ENCODE measurements around the gene IDS. TPM values are rescaled to one million over a fixed set of nuclear protein-coding genes. Genes with fewer than 3 reads are reported as not detected.
A peak's percentile ranks its signal among the peaks of the same experiment; 100 is the strongest.
"Not testable (repeated sequence)": the region's sequence is repeated elsewhere in the genome, so short reads cannot be mapped to it uniquely, and the experiment has no call there.

The IDS gene, protein sequence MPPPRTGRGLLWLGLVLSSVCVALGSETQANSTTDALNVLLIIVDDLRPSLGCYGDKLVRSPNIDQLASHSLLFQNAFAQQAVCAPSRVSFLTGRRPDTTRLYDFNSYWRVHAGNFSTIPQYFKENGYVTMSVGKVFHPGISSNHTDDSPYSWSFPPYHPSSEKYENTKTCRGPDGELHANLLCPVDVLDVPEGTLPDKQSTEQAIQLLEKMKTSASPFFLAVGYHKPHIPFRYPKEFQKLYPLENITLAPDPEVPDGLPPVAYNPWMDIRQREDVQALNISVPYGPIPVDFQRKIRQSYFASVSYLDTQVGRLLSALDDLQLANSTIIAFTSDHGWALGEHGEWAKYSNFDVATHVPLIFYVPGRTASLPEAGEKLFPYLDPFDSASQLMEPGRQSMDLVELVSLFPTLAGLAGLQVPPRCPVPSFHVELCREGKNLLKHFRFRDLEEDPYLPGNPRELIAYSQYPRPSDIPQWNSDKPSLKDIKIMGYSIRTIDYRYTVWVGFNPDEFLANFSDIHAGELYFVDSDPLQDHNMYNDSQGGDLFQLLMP
- 10 to 100 TPM; 38.4 to 70.9 (median 55.1) TPM for total RNA-seq (2021; fragmentation: NEBNext Ultra II Directional; extraction: Animal tissue kit (Norgen Biotek cat#: 25700))
- long read RNA-seq, full-length matches to known transcripts, result 56 of 77 reads
- long read RNA-seq, partial matches to known transcripts, result 3 of 77 reads
- long read RNA-seq, other reads (novel, unspliced or antisense), result 18 of 77 reads

DNA sequence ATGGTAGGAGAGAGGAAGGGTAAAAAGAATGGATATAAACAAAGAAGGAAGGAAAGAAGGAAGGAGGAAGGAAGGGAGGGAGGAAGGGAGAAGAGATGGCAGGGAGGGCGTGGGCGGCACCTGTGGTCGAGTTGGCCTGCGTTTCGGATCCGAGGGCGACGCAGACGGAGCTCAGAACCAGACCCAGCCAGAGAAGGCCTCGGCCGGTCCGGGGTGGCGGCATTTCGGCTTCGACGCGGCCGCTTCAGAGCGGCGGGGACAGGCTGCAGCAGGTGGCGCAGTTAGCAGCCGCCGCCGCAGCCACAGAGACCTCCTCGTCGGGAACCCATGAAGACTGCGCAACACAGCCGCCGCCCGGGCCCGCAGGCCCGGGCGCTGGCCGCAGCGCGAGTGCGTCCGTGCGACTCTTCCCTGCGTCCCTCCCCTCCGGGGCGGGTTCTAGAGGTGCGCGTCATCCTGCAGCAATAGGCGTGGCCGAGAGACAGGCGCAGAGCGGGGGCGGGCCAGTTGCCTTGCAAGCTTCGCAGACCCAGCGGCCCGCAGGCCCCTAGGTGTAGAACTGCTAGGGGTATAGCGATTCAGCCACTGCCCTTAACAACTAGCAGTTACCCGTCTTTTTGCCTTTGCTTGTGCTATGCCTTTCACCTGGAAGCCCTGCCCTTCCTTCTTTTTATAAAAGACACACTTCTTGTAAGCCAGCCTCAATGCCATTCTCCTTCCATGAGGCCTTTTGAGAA is at the start of gene IDS:
IDS (minus strand) TSS at position 392 of the 737 bp plus-strand sequence; CDS start at position 223, 169 bp downstream.
- Mint-ChIP-seq H3K9me3 (no peaks in the 10 kb centered on the region), H3K4me1 (ENCODE audit: low read depth) (peaks cover 7% of the 10 kb centered on the region), H3K27me3 (ENCODE audit: insufficient read depth) (peaks cover 6% of the 10 kb centered on the region), H3K27ac (peak within 1 kb of the TSS; percentile 98), H3K36me3 (ENCODE audit: low read depth) (no peaks in the 10 kb centered on the region; the same call in 1 of the 2 replicates), H3K4me3 (peak within 1 kb of the TSS; percentile 95)
- DNase-seq, result peak; percentile 78
- TF ChIP-seq, protein P1, sequence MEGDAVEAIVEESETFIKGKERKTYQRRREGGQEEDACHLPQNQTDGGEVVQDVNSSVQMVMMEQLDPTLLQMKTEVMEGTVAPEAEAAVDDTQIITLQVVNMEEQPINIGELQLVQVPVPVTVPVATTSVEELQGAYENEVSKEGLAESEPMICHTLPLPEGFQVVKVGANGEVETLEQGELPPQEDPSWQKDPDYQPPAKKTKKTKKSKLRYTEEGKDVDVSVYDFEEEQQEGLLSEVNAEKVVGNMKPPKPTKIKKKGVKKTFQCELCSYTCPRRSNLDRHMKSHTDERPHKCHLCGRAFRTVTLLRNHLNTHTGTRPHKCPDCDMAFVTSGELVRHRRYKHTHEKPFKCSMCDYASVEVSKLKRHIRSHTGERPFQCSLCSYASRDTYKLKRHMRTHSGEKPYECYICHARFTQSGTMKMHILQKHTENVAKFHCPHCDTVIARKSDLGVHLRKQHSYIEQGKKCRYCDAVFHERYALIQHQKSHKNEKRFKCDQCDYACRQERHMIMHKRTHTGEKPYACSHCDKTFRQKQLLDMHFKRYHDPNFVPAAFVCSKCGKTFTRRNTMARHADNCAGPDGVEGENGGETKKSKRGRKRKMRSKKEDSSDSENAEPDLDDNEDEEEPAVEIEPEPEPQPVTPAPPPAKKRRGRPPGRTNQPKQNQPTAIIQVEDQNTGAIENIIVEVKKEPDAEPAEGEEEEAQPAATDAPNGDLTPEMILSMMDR (IDR thresholded peaks at IDR 0.05), result peak; percentile 7; the same call in 1 of the 2 replicates

DNA sequence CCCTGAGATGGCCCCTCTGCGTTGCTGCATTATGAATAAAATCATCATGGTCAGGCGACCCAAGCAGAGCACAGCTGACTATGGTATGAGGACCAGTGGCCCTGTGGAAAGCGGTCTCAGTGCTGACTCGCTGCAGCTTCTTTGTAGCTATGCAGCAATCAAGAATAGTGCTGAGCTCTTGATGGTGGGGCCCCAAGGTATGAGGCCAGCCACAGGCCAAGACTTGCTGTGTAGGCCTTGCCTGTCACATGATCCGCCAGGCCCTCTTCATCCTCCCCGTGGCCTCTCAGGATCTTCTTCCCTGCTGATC is 46.8 kb upstream of the IDS start:
- not testable (repeated sequence) for H3K4me1 Mint-ChIP-seq (ENCODE audit: low read depth); H3K4me3 Mint-ChIP-seq; H3K9me3 Mint-ChIP-seq; H3K27ac Mint-ChIP-seq; DNase-seq; H3K36me3 Mint-ChIP-seq (ENCODE audit: low read depth); H3K27me3 Mint-ChIP-seq (ENCODE audit: insufficient read depth)

DNA sequence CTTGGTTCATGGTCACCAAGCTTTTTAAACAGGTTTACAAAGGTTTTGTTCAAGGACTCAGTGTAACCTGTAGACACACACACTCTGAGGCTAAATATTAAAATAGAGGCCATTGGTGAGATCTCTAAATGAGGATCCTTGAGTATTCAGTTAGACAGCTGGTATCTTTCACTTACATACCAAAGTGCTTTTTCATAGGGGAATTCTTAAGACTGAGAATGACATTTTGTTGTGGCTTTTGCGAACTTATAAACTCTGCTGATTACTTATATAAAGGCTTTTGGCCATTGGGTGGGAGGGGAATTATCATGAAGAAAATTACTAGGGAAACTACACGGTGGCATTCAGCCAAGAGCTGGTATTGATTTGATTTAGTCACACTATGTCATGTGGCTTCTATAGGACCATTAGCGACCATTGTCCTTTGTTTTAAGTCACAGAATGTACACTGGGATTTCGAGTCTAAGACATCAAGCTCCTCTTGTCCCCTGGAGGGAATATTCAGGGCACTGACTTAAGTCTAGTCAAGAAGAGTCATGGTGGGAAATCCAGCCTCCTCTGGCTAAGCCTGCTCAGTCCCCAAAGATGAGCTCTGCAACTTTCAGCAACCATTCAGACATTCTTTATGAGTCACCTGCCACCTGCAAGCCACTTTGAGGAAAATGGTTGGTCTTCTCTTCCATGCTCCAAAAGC is 46.3 kb upstream of the IDS start:
- H3K36me3 Mint-ChIP-seq (ENCODE audit: low read depth); H3K9me3 Mint-ChIP-seq; H3K27me3 Mint-ChIP-seq (ENCODE audit: insufficient read depth); H3K4me1 Mint-ChIP-seq (ENCODE audit: low read depth); H3K4me3 Mint-ChIP-seq; H3K27ac Mint-ChIP-seq; DNase-seq: not testable (repeated sequence)

DNA sequence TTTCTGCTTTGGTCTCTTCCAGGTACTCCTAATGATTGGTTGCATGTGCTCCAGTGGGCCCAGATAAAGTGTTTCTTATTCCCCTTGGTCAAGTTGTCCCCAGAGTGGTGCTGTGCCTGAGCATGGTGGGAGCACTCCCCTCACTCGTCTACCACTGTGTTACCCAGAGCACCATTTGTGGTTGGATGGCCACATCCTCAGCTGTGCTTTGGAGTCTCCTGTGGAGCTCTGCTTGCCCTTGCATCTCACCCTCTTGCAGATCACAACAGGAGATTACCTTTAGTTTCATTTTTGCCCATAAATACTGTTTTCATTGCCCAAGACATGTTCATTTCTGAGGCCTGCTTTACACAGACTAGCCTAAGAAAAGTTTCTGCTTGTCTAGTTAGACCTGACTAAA is 45.3 kb upstream of the IDS start:
- not testable (repeated sequence) for H3K4me3 Mint-ChIP-seq; H3K27me3 Mint-ChIP-seq (ENCODE audit: insufficient read depth); H3K4me1 Mint-ChIP-seq (ENCODE audit: low read depth); H3K9me3 Mint-ChIP-seq; H3K36me3 Mint-ChIP-seq (ENCODE audit: low read depth); H3K27ac Mint-ChIP-seq; DNase-seq

DNA sequence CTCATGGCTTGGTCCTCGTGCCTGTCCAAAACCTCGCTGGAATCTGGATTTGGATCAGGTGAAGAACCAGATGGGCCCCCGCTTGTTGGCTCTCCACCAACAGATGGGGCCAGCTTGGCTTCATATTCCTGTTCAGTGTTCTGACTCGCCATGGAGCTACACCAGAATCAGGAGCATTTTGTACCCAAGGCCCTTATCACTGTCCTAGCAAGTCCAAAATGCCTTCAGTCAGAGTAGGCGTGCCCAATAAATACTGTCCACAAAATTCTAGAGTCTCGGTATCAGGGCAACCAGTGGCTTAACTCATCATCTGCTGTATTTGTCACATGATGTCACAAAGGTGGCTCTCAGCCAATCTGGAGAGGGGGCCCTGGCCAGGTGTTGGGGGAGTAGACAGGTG is 44.6 kb upstream of the IDS start, which contains the start of gene HSFX3:
HSFX3 (minus strand) TSS at position 224 of the 400 bp plus-strand sequence; CDS start at position 152, 72 bp downstream.
- H3K27ac Mint-ChIP-seq; H3K4me3 Mint-ChIP-seq; H3K27me3 Mint-ChIP-seq (ENCODE audit: insufficient read depth); H3K4me1 Mint-ChIP-seq (ENCODE audit: low read depth); H3K36me3 Mint-ChIP-seq (ENCODE audit: low read depth); H3K9me3 Mint-ChIP-seq; DNase-seq: not testable (repeated sequence)

DNA sequence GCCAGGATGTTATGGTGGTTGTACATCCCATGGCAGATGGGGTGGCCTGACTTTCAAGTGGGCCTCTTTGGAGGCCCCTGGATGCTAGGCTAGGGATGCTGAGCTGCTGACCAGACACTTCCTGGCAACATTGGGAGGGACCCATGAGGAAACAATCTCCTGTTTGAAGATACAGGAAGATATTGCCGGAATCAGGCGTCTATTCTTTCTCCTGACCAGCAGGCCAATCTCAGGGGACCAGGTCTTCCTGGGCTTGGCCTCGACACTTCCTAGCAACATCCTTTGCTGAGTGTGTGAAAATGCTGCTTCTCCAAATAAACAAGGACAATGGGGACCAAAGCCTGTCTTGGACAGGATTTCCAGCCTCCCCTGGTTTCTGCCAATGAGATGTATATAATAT is 42.7 kb upstream of the IDS start:
- H3K4me3 Mint-ChIP-seq, result not testable (repeated sequence)

DNA sequence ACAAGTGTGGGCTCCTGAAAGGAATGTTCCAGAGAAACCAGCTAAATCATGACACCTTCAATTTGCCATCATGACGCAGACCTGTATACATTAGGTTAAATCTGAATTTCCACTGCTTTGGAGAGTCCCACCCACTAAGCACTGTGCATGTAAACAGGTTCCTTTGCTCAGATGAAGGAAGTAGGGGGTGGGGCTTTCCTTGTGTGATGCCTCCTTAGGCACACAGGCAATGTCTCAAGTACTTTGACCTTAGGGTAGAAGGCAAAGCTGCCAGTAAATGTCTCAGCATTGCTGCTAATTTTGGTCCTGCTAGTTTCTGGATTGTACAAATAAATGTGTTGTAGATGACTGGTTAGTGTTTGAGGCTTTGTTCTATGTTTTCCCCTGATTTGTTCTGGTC is 41.9 kb upstream of the IDS start:
- H3K27me3 Mint-ChIP-seq (ENCODE audit: insufficient read depth); H3K36me3 Mint-ChIP-seq (ENCODE audit: low read depth); H3K27ac Mint-ChIP-seq; H3K9me3 Mint-ChIP-seq; H3K4me1 Mint-ChIP-seq (ENCODE audit: low read depth); DNase-seq; H3K4me3 Mint-ChIP-seq: not testable (repeated sequence)

More for the DNA sequence above, 42.7 kb upstream of the IDS start:
- not testable (repeated sequence) for H3K36me3 Mint-ChIP-seq (ENCODE audit: low read depth); DNase-seq; H3K27ac Mint-ChIP-seq; H3K9me3 Mint-ChIP-seq; H3K27me3 Mint-ChIP-seq (ENCODE audit: insufficient read depth); H3K4me1 Mint-ChIP-seq (ENCODE audit: low read depth)

Measured in HFFc6 (cell line).